Vagina (tissue), 2 donors: Measurements from ENCODE around the gene CX3CL1. TPM values are rescaled to one million over a fixed set of nuclear protein-coding genes. Genes with fewer than 3 reads are reported as not detected.

Experiments used
- DNase-seq, 2 donors: peaks; one replicate each; pipeline ENCODE4 v3.0.0-alpha.2; 2017; ENCODE audit errors: extremely low spot score in 2 of 2
- H3K27ac ChIP-seq: fragments of 200-600 bp; sonication (generic); one replicate; pipeline ENCODE4 v1.5.1; 2019
- H3K27me3 ChIP-seq: fragments of 200-600 bp; sonication (generic); one replicate; pipeline ENCODE4 v1.5.1; 2019
- H3K36me3 ChIP-seq, 2 donors: fragments of 200-600 bp; sonication (generic); one replicate each; pipeline ENCODE4 v1.5.1; 2017 to 2019
- H3K4me1 ChIP-seq: fragments of 200-600 bp; sonication (generic); one replicate; pipeline ENCODE4 v1.5.1; 2019
- H3K4me3 ChIP-seq, 2 donors: fragments of 200-600 bp; sonication (generic); 1 replicate in 1 of 2; 2 replicates in 1 of 2; pipeline ENCODE4 v1.5.1; 2016 to 2019
- H3K9me3 ChIP-seq: fragments of 200-600 bp; sonication (generic); one replicate; pipeline ENCODE4 v1.5.1; 2019
- CTCF ChIP-seq, 3 experiments: fragments of 450-650 bp in 2 of 3; fragments of 200-600 bp in 1 of 3; sonication (generic) in 1 of 3; IDR thresholded peaks; one replicate each; pipeline ENCODE4 v1.5.1; 2017 to 2019; ENCODE audit warnings: antibody characterized with exemption in 3 of 3, mild to moderate bottlenecking in 2 of 3, moderate library complexity in 2 of 3
- POLR2A ChIP-seq, 2 donors: fragments of 450-650 bp; IDR thresholded peaks; one replicate each; pipeline ENCODE4 v1.6.1; 2017; ENCODE audit warnings: antibody characterized with exemption in 2 of 2, mild to moderate bottlenecking in 2 of 2, moderate library complexity in 2 of 2
- POLR2AphosphoS5 ChIP-seq, 2 donors: sonication (generic); formaldehyde crosslinking; IDR thresholded peaks; one replicate each; pipeline ENCODE4 v1.9.0; 2017; ENCODE audit warnings: antibody characterized with exemption in 2 of 2, mild to moderate bottlenecking in 2 of 2, low read depth in 1 of 2; ENCODE audit not compliant: insufficient read depth in 1 of 2
- intact Hi-C: fragments of 100-400 bp; cut with DNase I; formaldehyde crosslinking; loops from one replicate; pipeline ENCODE4 v1.15.1; 2023
- total RNA-seq: library from RNA; depleted of rRNA; stranded (reverse); fragments of >200 nt; gene quantifications from one replicate; pipeline ENCODE4 v1.2.3, GENCODE V29; 2016

The CX3CL1 gene
- total RNA-seq, 1 donor from 2014 or later = 24.8 TPM

GRCh38 chr16:57426356-57426755 is 54.1 kb downstream of the CX3CL1 start:
- no peak for DNase-seq
- Histone ChIP-seq H3K27ac (no peak overlapping the region), H3K36me3 (peaks cover 0 to 31% of the 10 kb centered on the region in 2 donors), H3K9me3 (no peaks in the 10 kb centered on the region), H3K4me3 (no peak overlapping the region), H3K4me1 (peaks cover 11% of the 10 kb centered on the region), H3K27me3 (no peaks in the 10 kb centered on the region)
- no peak for TF ChIP-seq CTCF (IDR thresholded peaks at IDR 0.05)
- TF ChIP-seq POLR2AphosphoS5 (IDR thresholded peaks at IDR 0.05; ENCODE audit: insufficient read depth in 1 of 2, low read depth in 1 of 2) = no peak
- TF ChIP-seq POLR2A (IDR thresholded peaks at IDR 0.05) = no peak
- intact Hi-C loops = loop anchor here (10.0 kb wide), 1 partner anchor 88 kb away; no protein-coding TSS in a partner anchor

GRCh38 chr16:57427307-57427706 is 55.0 kb downstream of the CX3CL1 start:
- H3K36me3 ChIP-seq = peaks cover 0 to 40% of the 10 kb centered on the region in 2 donors

GRCh38 chr16:57427824-57428223 is 55.5 kb downstream of the CX3CL1 start:
- Histone ChIP-seq H3K27ac (no peak overlapping the region), H3K4me1 (no peaks in the 10 kb centered on the region), H3K9me3 (no peaks in the 10 kb centered on the region), H3K4me3 (no peak overlapping the region), H3K36me3 (peaks cover 0 to 45% of the 10 kb centered on the region in 2 donors), H3K27me3 (no peaks in the 10 kb centered on the region)
- DNase-seq = no peak
- intact Hi-C loops = loop anchor here (10.0 kb wide), 1 partner anchor 87 kb away; no protein-coding TSS in a partner anchor
- TF ChIP-seq POLR2A (IDR thresholded peaks at IDR 0.05) (no peak), POLR2AphosphoS5 (IDR thresholded peaks at IDR 0.05; ENCODE audit: insufficient read depth in 1 of 2, low read depth in 1 of 2) (no peak), CTCF (IDR thresholded peaks at IDR 0.05) (no peak)

More at GRCh38 chr16:57427307-57427706, 55.0 kb downstream of the CX3CL1 start:
- Histone ChIP-seq H3K27ac (no peak overlapping the region), H3K4me1 (peaks cover 4% of the 10 kb centered on the region), H3K9me3 (no peaks in the 10 kb centered on the region), H3K27me3 (no peaks in the 10 kb centered on the region), H3K4me3 (no peak overlapping the region)
- no peak for DNase-seq
- no peak for TF ChIP-seq POLR2A (IDR thresholded peaks at IDR 0.05)
- no peak for TF ChIP-seq POLR2AphosphoS5 (IDR thresholded peaks at IDR 0.05; ENCODE audit: insufficient read depth in 1 of 2, low read depth in 1 of 2)
- TF ChIP-seq CTCF (IDR thresholded peaks at IDR 0.05) = no peak
- intact Hi-C loops = loop anchor here (10.0 kb wide), 1 partner anchor 87 kb away; no protein-coding TSS in a partner anchor

GRCh38 chr16:57430955-57431354 is 58.7 kb downstream of the CX3CL1 start:
- no peaks in the 10 kb centered on the region for H3K9me3 ChIP-seq
- peaks cover 0 to 77% of the 10 kb centered on the region in 2 donors for H3K36me3 ChIP-seq
- no peak for TF ChIP-seq POLR2AphosphoS5 (IDR thresholded peaks at IDR 0.05; ENCODE audit: insufficient read depth in 1 of 2, low read depth in 1 of 2)
- TF ChIP-seq CTCF (IDR thresholded peaks at IDR 0.05) = no peak
- TF ChIP-seq POLR2A (IDR thresholded peaks at IDR 0.05) = no peak
- H3K27ac ChIP-seq = no peak overlapping the region
- intact Hi-C loops = no loop called here
- DNase-seq = no peak
- H3K4me3 ChIP-seq = no peak overlapping the region
- H3K4me1 ChIP-seq = no peaks in the 10 kb centered on the region
- no peaks in the 10 kb centered on the region for H3K27me3 ChIP-seq

GRCh38 chr16:57432505-57432904 is 60.2 kb downstream of the CX3CL1 start:
- no peak overlapping the region for H3K27ac ChIP-seq
- TF ChIP-seq POLR2A (IDR thresholded peaks at IDR 0.05) (no peak), POLR2AphosphoS5 (IDR thresholded peaks at IDR 0.05; ENCODE audit: insufficient read depth in 1 of 2, low read depth in 1 of 2) (no peak), CTCF (IDR thresholded peaks at IDR 0.05) (no peak)
- H3K36me3 ChIP-seq = peaks cover 0 to 81% of the 10 kb centered on the region in 2 donors
- no peak for DNase-seq
- H3K9me3 ChIP-seq = no peaks in the 10 kb centered on the region
- intact Hi-C loops = no loop called here
- no peaks in the 10 kb centered on the region for H3K4me1 ChIP-seq
- H3K27me3 ChIP-seq = no peaks in the 10 kb centered on the region
- no peak overlapping the region for H3K4me3 ChIP-seq
